ACC112 (cell line): ENCODE results near the gene FAIM2.

Experiments used
- H2AFZ ChIP-seq: fragments of 200-600 bp; sonication (generic); one replicate; pipeline ENCODE4 v1.6.0; 2017; ENCODE audit warnings: antibody characterized with exemption, low read length; ENCODE audit not compliant: unreplicated experiment
- H3K27ac ChIP-seq: fragments of 200-600 bp; sonication (generic); 2 replicates; pipeline ENCODE4 v1.5.1; 2014; ENCODE audit warnings: low read depth, mild to moderate bottlenecking, antibody characterized with exemption, low read length, moderate library complexity
- H3K27me3 ChIP-seq: fragments of 200-600 bp; sonication (generic); 2 replicates; pipeline ENCODE4 v1.6.1; 2014; ENCODE audit warnings: mild to moderate bottlenecking, antibody characterized with exemption, low read length, moderate library complexity, mixed read lengths; ENCODE audit not compliant: insufficient read depth
- H3K36me3 ChIP-seq: fragments of 200-600 bp; sonication (generic); 2 replicates; pipeline ENCODE4 v1.6.1; 2016; ENCODE audit warnings: mild to moderate bottlenecking, antibody characterized with exemption, low read length, moderate library complexity, mixed read lengths; ENCODE audit not compliant: insufficient read depth
- H3K4me1 ChIP-seq: fragments of 200-600 bp; sonication (generic); one replicate; pipeline ENCODE4 v1.6.1; 2016; ENCODE audit warnings: low read length, mixed read lengths; ENCODE audit not compliant: insufficient read depth, unreplicated experiment, control insufficient read depth
- H3K4me3 ChIP-seq: fragments of 200-600 bp; sonication (generic); 2 replicates; pipeline ENCODE4 v1.5.1; 2014; ENCODE audit warnings: mild to moderate bottlenecking, low read depth, low read length
- H3K79me2 ChIP-seq: fragments of 200-600 bp; sonication (generic); one replicate; pipeline ENCODE4 v1.6.0; 2016; ENCODE audit warnings: low read length; ENCODE audit not compliant: control insufficient read depth, unreplicated experiment, insufficient read depth

Gene FAIM2

GRCh38 chr12:49924628-49925246 lies 21.0 kb upstream of the FAIM2 start:
- H3K4me1 ChIP-seq, result peaks cover 23% of the 10 kb centered on the region
- H3K4me3 ChIP-seq, result no peak overlapping the region
- no peaks in the 10 kb centered on the region for H3K36me3 ChIP-seq
- H3K79me2 ChIP-seq, result no peaks in the 10 kb centered on the region
- H3K27me3 ChIP-seq, result no peaks in the 10 kb centered on the region
- H2AFZ ChIP-seq, result no peak overlapping the region
- no peak overlapping the region for H3K27ac ChIP-seq

GRCh38 chr12:49923880-49924556 lies 20.3 kb upstream of the FAIM2 start:
- Histone ChIP-seq H3K27ac (no peak overlapping the region), H3K79me2 (no peaks in the 10 kb centered on the region), H3K27me3 (no peaks in the 10 kb centered on the region), H2AFZ (no peak overlapping the region), H3K4me3 (no peak overlapping the region), H3K36me3 (no peaks in the 10 kb centered on the region), H3K4me1 (peaks cover 26% of the 10 kb centered on the region)

DNA sequence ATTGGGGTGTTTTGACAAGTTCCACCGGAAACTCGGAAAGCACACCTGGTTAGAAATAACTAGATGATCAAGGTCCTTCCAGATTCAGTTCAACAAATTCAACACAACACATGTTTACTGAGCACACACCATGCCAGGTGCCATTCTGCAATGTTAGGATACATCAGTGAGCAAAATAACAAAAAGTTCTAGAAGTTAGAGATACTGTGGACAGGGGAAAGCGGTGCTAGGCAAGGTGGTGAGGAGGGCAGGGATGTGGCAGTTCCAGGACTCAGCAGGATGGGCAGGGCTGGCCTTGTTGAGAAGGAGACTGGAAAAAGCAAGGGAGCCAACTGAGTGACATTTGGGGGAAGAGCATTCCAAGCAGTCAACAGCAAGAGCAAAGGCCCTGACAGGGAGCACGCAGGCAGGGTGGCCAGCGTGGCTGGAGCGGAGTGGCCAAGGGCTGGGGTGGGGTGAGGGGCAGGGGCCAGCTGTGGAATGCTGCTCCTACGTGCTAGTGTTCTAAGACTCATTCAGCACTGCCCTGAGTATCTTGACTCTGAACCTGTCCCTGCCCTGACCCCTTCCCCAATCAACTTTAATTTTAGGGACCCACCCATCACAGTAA lies 19.4 kb upstream of the FAIM2 start:
- H3K4me3 ChIP-seq, result no peak overlapping the region
- H3K4me1 ChIP-seq, result peaks cover 26% of the 10 kb centered on the region
- no peaks in the 10 kb centered on the region for H3K36me3 ChIP-seq
- H3K27ac ChIP-seq, result no peak overlapping the region
- H3K27me3 ChIP-seq, result no peaks in the 10 kb centered on the region
- H3K79me2 ChIP-seq, result no peaks in the 10 kb centered on the region
- no peak overlapping the region for H2AFZ ChIP-seq

DNA sequence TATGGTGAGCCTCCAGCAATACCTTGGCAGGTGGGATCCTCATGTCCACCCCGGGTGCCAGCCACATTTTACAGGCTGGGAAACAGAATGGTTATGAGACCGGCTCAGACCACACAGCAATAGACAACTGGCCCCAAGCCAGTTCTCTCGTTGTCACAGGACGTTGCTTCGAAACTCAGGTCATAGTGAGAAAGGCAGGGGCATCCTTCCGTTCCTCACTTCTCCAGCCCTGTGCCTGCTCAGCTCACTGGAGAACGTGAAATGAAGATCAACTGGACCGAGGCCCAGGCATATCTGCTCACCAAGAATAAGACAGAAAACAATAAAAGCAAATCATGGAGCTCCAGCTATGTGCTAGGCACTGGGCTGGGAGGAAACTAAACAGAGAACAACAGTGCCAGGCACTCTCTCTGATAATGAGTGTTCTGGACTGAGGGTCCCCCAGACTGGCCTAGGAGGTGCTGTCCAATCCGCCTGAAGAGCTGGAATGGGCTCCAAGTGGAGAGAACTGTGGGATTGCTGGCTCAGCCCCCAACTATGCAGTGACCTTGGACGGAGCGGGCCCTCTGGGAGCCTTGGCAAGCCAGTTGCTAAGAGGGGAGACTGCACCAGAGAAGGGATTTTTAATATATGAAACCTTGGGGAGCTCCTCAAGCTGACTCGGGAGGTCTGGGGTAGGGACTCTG lies 18.8 kb upstream of the FAIM2 start:
- H3K4me3 ChIP-seq, result no peak overlapping the region
- no peaks in the 10 kb centered on the region for H3K79me2 ChIP-seq
- no peak overlapping the region for H2AFZ ChIP-seq
- no peaks in the 10 kb centered on the region for H3K27me3 ChIP-seq
- H3K36me3 ChIP-seq, result no peaks in the 10 kb centered on the region
- H3K4me1 ChIP-seq, result peaks cover 26% of the 10 kb centered on the region
- H3K27ac ChIP-seq, result no peak overlapping the region

- Histone ChIP-seq H3K27ac (no peak overlapping the region), H3K27me3 (no peaks in the 10 kb centered on the region), H3K4me1 (peaks cover 26% of the 10 kb centered on the region), H3K4me3 (no peak overlapping the region), H3K79me2 (no peaks in the 10 kb centered on the region), H2AFZ (no peak overlapping the region), H3K36me3 (no peaks in the 10 kb centered on the region)
Measured at GRCh38 chr12:49921936-49922335, 18.2 kb upstream of the FAIM2 start.

GRCh38 chr12:49921299-49921698 lies 17.6 kb upstream of the FAIM2 start:
- Histone ChIP-seq H3K27ac (no peak overlapping the region), H3K27me3 (no peaks in the 10 kb centered on the region), H3K4me3 (no peak overlapping the region), H3K4me1 (peaks cover 26% of the 10 kb centered on the region), H2AFZ (no peak overlapping the region), H3K79me2 (no peaks in the 10 kb centered on the region), H3K36me3 (no peaks in the 10 kb centered on the region)

DNA sequence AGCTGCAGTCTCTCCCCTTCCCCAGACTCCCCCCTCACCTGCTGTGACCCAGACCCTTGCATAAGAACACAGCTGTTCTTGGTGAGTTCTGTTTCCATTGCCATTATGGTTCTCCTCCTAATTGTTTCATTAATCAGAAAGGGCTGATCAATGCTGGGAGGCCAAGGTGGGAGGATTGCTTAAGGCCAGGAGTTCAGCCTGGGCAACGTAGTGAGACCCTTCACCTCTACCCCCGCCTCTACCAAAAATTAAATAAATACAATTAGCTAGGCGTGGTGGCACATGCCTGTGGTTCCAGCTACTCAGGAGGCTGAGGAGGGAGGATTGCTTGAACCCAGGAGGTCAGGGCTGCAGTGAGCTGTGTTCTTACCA lies 17.2 kb upstream of the FAIM2 start:
- H2AFZ ChIP-seq, result no peak overlapping the region
- H3K27ac ChIP-seq, result no peak overlapping the region
- no peaks in the 10 kb centered on the region for H3K36me3 ChIP-seq

GRCh38 chr12:49920241-49920914 lies 16.7 kb upstream of the FAIM2 start:
- Histone ChIP-seq H3K79me2 (no peaks in the 10 kb centered on the region), H3K27ac (peak overlapping the region; percentile 41; the same call in 1 of the 2 replicates), H2AFZ (peak overlapping the region; percentile 54), H3K4me1 (peaks cover 26% of the 10 kb centered on the region), H3K4me3 (no peak overlapping the region), H3K36me3 (no peaks in the 10 kb centered on the region), H3K27me3 (no peaks in the 10 kb centered on the region)

More for the DNA sequence above, 17.2 kb upstream of the FAIM2 start:
- Histone ChIP-seq H3K4me3 (no peak overlapping the region), H3K4me1 (peaks cover 26% of the 10 kb centered on the region), H3K27me3 (no peaks in the 10 kb centered on the region), H3K79me2 (no peaks in the 10 kb centered on the region)

DNA sequence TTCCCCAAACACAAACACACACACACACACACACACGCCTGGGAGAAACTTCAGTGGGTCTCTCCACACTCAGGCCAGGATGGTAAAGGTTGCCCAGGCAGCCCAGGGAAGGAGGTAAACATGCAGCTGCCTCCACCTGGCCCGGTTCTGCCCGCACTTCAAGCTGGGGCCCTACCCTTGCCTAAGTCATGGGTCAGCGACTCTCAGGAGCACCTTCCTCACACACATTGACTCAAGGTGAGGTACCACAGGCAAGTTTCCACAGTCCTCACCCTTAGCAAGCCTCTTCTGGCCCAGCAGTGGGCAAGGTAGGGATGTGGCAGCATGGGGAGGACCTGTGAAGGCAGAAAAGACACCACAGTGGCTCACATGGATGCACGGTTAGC lies 14.1 kb upstream of the FAIM2 start:
- Histone ChIP-seq H3K4me3 (no peak overlapping the region), H3K79me2 (no peaks in the 10 kb centered on the region), H3K27me3 (no peaks in the 10 kb centered on the region), H3K27ac (no peak overlapping the region), H3K4me1 (peaks cover 17% of the 10 kb centered on the region), H3K36me3 (no peaks in the 10 kb centered on the region), H2AFZ (no peak overlapping the region)

DNA sequence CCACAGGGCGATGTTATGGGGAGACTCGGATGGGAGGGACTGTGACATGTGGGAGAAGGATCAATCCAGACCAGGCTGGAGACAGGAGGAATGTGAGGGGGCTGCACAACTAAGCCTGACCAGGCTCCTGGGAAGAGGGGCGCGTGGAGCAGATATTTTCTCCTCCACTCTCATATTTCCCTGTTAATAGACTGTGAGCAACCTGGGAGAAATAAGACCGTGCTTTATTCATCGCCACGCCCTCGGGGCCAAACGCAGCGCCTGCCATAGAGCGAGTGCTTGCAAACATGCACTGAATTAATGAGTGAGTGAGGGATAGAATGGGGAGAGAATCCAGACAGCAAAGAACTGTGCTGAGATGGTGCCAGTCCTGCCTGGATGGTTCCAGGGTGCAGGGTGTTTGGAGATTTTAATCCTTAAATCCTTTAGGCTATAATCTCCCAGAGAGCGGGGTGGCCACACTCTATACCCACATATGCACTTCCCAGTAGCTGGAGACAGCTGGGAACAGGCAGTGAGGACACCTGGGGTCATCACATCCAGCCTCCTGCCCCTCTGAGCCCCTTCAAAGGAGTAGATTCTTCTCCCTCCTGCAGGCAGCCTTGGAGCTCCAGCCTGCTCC lies 13.6 kb upstream of the FAIM2 start:
- Histone ChIP-seq H3K27ac (no peak overlapping the region), H3K4me1 (peaks cover 17% of the 10 kb centered on the region), H3K4me3 (no peak overlapping the region), H3K27me3 (no peaks in the 10 kb centered on the region), H3K36me3 (no peaks in the 10 kb centered on the region), H2AFZ (no peak overlapping the region), H3K79me2 (no peaks in the 10 kb centered on the region)
